Stimulated activated CD8-positive, alpha-beta memory T cell treated with anti-CD3 and anti-CD28 coated beads, Interleukin-7, amount 100 ng/mL, for 48 hours (primary cell): ENCODE data around the gene FNDC3B.

Experiments
- DNase-seq, 2 donors: peaks; one replicate each; pipeline ENCODE4 v3.0.0-alpha.2; 2020; ENCODE audit warnings: low read depth in 1 of 2; ENCODE audit errors: extremely low read depth in 1 of 2

FNDC3B gene

DNA sequence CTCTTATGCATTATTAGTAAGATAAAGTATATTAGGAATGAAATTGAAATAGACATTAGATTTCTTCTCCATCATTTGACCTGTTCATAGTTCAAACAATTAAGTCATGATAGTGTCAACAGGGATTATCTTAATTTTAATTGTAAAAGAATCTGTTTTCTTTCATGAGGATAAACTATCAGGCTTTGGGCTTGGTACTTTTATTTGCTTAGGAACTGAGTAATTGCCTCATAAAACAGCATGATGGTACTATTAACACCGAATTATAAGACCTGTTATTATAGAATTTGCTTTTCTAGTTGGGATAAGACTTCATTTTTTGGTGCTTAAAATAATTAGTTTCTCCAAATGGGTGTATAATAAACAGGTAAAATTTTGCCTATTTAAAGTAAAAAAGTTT, 71.8 kb downstream of the FNDC3B start:
- DNase-seq, result no peak

- no peak for DNase-seq
Measured at GRCh38 chr3:172112078-172112733, 72.8 kb downstream of the FNDC3B start.

DNA sequence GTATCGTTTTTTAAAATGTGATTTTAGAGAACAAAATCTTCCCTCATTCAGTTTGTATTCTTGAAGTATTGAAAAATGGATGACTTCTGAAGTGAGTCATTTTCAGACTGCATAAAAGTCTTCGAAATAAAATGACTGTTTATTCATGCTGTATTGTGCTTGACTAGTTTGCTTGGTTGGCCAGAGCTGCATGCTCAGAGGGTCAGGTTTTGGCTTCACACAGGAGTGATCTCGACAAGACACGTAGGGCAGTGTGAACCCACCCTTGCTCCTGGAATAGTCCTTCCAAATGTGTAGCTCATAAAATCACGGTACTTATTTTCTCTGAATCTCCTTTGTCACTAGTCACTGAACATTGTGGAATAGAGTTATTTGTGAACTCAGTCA, 73.3 kb downstream of the FNDC3B start:
- no peak for DNase-seq

GRCh38 chr3:172113710-172114109, 74.3 kb downstream of the FNDC3B start:
- no peak for DNase-seq

DNA sequence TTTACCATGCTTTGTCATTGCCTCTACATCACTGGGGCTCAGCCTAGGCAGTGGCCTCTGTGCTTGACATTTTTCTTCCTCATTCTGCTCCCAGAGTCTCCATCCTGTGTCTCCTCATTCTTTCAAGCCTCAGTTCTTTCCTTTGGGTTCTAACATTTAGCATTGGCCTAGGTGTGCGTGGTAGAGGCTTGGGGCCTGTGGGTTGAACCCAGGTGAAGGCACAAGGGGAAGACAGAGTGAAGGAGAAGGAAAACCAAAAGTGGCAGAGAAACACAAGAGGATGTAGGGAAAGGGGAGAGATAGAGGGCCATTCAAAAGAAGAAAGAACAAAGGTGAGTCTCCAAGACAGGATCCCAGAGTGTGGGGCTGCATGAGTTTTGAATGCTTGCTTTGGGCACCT, 75.7 kb downstream of the FNDC3B start:
- DNase-seq, result no peak

DNA sequence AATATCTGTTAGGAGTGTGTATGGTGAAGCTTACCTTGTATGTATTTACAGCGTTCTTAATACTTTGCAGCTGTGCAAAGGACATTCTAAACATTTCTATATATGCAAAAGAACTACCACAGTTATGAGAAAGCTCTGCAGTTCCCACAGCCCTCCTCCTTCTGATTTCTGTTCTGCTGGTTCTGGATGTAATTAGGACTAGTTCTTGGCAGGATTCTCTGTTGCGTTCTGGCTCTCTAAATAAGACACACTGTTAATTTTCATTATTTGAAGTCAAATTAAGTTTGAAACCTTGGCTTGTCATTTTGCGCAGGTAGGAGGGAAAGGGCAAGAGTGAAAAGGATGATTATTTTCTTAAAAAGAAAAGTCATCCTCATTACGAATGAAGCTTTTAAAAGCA, 76.4 kb downstream of the FNDC3B start:
- DNase-seq, result no peak

DNA sequence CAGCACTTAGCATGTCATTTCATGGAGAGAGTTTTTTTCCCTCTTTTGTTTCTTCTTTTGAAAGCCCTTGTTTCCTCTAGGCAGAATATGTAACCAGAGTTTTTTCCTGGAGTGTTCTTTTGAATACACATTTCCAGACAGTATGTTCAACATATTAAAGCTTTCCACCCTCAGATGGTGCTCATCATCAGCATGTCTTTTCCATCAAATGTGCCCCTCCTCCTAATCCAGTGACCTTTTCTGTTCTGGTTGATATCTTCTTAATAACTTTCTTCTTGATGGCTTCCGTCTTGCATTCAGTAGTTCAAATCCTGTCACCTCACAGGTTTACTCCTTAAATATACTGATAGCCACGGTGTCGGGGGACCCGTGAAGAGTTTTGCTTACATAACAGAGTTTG, 78.6 kb downstream of the FNDC3B start:
- no peak for DNase-seq

- DNase-seq, result no peak
Measured at GRCh38 chr3:172119266-172119969, 80.0 kb downstream of the FNDC3B start.

DNA sequence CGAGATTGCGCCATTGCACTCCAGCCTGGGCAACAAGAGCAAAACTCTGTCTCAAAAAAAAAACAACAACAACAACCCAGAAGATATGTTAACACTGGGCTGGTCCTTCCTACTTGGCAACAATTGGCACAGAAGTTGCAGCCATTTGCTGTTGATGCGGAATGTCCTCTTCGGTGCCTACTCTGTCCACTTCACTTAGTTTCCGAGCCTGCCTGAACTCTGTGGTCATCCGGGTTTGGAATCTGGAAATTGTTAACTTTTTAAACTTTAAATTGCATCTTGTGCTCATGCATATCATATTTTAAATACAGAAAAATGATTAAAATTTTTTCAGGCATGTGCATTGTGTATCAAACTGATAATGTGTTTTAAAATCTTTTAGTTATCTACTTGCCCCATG, 81.5 kb downstream of the FNDC3B start:
- DNase-seq, result no peak

DNA sequence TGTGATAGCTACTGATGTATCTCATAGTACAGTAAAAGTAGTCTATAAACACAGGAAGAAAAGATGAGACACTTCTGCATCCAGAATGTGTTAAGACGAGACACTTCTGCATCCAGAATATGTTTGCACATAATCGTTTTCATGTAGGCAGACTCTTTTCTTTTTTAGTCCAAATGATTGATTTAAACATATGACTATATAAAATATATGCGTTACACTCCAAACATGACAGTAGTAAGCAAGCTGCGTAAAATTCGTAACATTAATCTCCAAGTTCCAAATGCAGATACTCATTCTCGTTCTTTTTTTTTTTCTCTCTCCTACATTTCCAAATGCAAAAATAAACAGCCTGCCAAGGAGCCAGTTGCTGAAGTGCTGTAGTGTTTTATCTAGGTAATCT, 82.6 kb downstream of the FNDC3B start:
- no peak for DNase-seq

GRCh38 chr3:172124271-172124670, 84.9 kb downstream of the FNDC3B start:
- DNase-seq, result no peak

- DNase-seq, result no peak
Measured at GRCh38 chr3:172125053-172125452, 85.7 kb downstream of the FNDC3B start.

DNA sequence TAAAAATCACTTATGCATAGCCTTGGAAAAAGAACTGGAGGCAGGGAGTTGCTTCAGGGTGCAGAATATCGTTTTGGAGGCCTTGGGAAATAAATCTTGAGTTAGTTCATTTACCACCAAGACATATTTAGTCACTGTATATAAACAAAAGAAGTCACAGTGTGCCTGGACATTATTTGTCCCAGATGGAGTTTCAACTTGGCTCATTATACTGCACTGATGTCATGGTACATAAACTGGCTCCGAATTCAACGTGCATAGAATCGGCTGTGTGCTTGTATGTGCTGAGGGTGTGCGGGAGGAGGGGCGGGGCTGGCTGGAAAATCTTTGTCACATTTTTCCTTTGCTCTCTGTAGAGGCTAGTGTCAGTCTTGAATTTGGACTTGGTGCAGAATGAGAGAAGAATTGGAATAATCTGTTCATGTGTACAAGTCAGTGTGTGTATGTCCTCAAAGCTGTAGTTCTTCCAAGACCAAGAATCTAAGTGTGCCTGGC, 86.6 kb downstream of the FNDC3B start:
- no peak for DNase-seq

- DNase-seq, result no peak
Measured at GRCh38 chr3:172126741-172127140, 87.4 kb downstream of the FNDC3B start.

DNA sequence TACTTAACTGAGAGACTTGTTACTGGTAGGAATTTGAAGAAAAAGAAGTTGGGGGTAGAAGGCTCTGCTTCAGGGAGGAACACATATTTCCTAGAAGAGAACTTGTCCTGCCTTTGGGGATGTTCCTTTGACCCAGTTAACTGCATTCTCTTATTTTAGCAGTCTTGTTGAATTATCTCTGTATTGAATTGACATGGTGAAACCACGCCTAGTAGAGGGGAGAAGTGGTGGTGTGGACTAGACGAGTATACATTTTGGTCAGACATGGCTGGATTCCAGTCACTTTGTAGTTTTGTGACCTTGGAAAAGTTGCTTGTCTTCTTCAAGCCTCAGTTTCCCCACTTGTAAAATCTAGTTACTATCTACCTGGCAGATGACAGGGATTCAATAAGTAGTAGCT, 87.8 kb downstream of the FNDC3B start:
- no peak for DNase-seq

GRCh38 chr3:172127929-172128580, 88.7 kb downstream of the FNDC3B start:
- DNase-seq, result no peak

DNA sequence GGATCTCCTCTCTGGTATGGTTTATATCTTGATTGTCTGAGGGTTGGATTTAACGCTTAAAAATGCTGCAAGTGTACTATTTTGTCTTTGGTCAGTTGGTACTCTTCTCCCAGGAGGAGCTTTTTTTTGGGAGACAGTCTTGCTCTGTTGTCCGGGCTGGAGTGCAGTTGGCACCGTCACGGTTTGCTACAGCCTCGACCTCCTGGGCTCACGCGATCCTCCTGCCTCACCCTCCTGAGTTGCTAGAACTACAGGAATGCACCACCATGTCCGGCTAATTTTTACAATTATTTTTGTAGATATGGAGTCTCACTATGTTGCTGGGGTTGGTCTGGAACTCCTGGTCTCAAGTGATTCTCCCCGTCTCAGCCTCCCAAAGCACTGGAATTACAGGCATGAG, 89.5 kb downstream of the FNDC3B start:
- no peak for DNase-seq

GRCh38 chr3:172129498-172129849, 90.1 kb downstream of the FNDC3B start:
- no peak for DNase-seq

- DNase-seq, result peak; percentile 42 to 52
Measured at GRCh38 chr3:172129850-172130716, 90.7 kb downstream of the FNDC3B start.

- DNase-seq, result no peak
Measured at GRCh38 chr3:172130717-172131050, 91.3 kb downstream of the FNDC3B start.

GRCh38 chr3:172131746-172132145, 92.4 kb downstream of the FNDC3B start:
- DNase-seq, result no peak
